ENCODE results near the gene QDPR. TPM values are rescaled to one million over a fixed set of nuclear protein-coding genes. Genes with fewer than 3 reads are reported as not detected.

Gene QDPR
- total RNA-seq, 1 donor from 2014 or later, result 22.6 TPM

GRCh38 chr4:17514865-17515264 is 3.0 kb upstream of the QDPR start, which contains the start of gene CLRN2:
Gene CLRN2, plus strand, starts transcription at chr4:17515165. Its CDS starts 102 bp downstream, at chr4:17515267.
- H3K4me3 ChIP-seq (ENCODE audit: low read depth, low read length), result no peak within 1 kb of the TSS
- H3K36me3 ChIP-seq (ENCODE audit: control insufficient read depth, insufficient read depth, low read length), result no peaks in the 10 kb centered on the region
- peaks cover 3% of the 10 kb centered on the region for H3K27me3 ChIP-seq (ENCODE audit: control insufficient read depth, insufficient read depth, low read length)
- no peak for FAIRE-seq
- DNase-seq (ENCODE audit: low read depth), result no peak
- no peak for TF ChIP-seq CTCF (IDR thresholded peaks at IDR 0.05; ENCODE audit: insufficient read depth, low read length, severe bottlenecking)

GRCh38 chr4:17512973-17513665 is 1.2 kb upstream of the QDPR start:
- no peaks in the 10 kb centered on the region for H3K36me3 ChIP-seq (ENCODE audit: control insufficient read depth, insufficient read depth, low read length)
- FAIRE-seq (no peak), DNase-seq (ENCODE audit: low read depth) (peak; percentile 92)
- TF ChIP-seq CTCF (IDR thresholded peaks at IDR 0.05; ENCODE audit: insufficient read depth, low read length, severe bottlenecking), result no peak
- H3K27me3 ChIP-seq (ENCODE audit: control insufficient read depth, insufficient read depth, low read length), result peaks cover 3% of the 10 kb centered on the region
- H3K4me3 ChIP-seq (ENCODE audit: low read depth, low read length), result no peak overlapping the region

- TF ChIP-seq CTCF (IDR thresholded peaks at IDR 0.05; ENCODE audit: insufficient read depth, low read length, severe bottlenecking), result no peak
- peaks cover 3% of the 10 kb centered on the region for H3K27me3 ChIP-seq (ENCODE audit: control insufficient read depth, insufficient read depth, low read length)
- H3K36me3 ChIP-seq (ENCODE audit: control insufficient read depth, insufficient read depth, low read length), result peaks cover 2% of the 10 kb centered on the region
- DNase-seq (ENCODE audit: low read depth), result peak; percentile 10
- FAIRE-seq, result no peak
- H3K4me3 ChIP-seq (ENCODE audit: low read depth, low read length), result peak overlapping the region; percentile 75
Observed at GRCh38 chr4:17511509-17511949, 361 bp downstream of the QDPR start.

DNA sequence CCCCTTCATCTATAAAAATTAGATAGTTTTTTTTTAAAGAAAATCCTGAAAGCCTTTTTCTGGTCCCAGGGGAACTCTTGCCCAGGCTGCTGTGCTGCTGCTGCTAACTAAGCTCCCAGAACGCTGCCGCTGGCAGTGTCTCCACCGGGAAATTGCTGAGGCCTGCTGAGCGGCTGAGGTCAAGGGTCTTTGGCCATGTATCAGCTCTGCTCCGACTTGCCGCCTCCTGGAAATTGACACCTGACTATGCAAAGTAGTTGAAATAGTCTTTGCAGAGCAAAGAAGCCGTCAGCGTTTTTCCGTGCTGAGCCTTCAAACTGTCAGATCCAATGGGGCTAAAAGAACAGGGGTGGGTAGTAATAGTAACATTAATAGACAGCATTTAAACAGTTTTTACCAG is 839 bp downstream of the QDPR start:
- peaks cover 2% of the 10 kb centered on the region for H3K36me3 ChIP-seq (ENCODE audit: control insufficient read depth, insufficient read depth, low read length)
- TF ChIP-seq CTCF (IDR thresholded peaks at IDR 0.05; ENCODE audit: insufficient read depth, low read length, severe bottlenecking), result no peak
- peaks cover 3% of the 10 kb centered on the region for H3K27me3 ChIP-seq (ENCODE audit: control insufficient read depth, insufficient read depth, low read length)
- peak; percentile 8 for DNase-seq (ENCODE audit: low read depth)
- FAIRE-seq, result no peak
- H3K4me3 ChIP-seq (ENCODE audit: low read depth, low read length), result peak overlapping the region; percentile 75

DNA sequence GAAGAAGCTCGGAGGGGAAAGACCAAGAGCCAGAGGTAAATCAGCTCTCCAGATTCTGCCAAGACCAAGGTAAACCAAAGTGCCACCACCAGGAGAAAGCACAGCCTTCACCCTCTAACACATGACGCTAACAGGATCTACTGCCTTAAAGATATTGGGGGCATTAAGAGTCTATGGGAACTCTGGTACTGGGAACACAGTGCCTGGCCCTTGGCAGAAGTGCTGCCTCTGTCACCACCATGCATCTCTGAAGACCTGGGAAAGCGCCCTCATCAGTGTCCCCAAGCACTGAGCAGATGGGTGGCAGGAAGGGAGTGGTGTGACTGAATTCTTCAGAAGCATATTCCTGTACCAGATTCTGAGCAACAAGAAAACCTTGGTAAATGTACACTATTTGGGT is 1.3 kb downstream of the QDPR start:
- Histone ChIP-seq H3K4me3 (ENCODE audit: low read depth, low read length) (no peak overlapping the region), H3K36me3 (ENCODE audit: control insufficient read depth, insufficient read depth, low read length) (peaks cover 2% of the 10 kb centered on the region), H3K27me3 (ENCODE audit: control insufficient read depth, insufficient read depth, low read length) (peaks cover 3% of the 10 kb centered on the region)
- TF ChIP-seq CTCF (IDR thresholded peaks at IDR 0.05; ENCODE audit: insufficient read depth, low read length, severe bottlenecking), result no peak
- DNase-seq (ENCODE audit: low read depth), result no peak
- no peak for FAIRE-seq

- Histone ChIP-seq H3K36me3 (ENCODE audit: control insufficient read depth, insufficient read depth, low read length) (peaks cover 16% of the 10 kb centered on the region), H3K27me3 (ENCODE audit: control insufficient read depth, insufficient read depth, low read length) (no peaks in the 10 kb centered on the region), H3K4me3 (ENCODE audit: low read depth, low read length) (no peak overlapping the region)
- FAIRE-seq (no peak), DNase-seq (ENCODE audit: low read depth) (no peak)
- no peak for TF ChIP-seq CTCF (IDR thresholded peaks at IDR 0.05; ENCODE audit: insufficient read depth, low read length, severe bottlenecking)
Observed at GRCh38 chr4:17504081-17504480, 7.8 kb downstream of the QDPR start.
